HG03520 (cell line): ENCODE data around the gene UAP1L1.

Experiments used
- ATAC-seq: cut with Tn5 transposase; IDR thresholded peaks from one replicate; pipeline ENCODE4 v1.9.1; 2021; ENCODE audit warnings: mild to moderate bottlenecking, moderate library complexity; ENCODE audit not compliant: unreplicated experiment

UAP1L1 gene

DNA sequence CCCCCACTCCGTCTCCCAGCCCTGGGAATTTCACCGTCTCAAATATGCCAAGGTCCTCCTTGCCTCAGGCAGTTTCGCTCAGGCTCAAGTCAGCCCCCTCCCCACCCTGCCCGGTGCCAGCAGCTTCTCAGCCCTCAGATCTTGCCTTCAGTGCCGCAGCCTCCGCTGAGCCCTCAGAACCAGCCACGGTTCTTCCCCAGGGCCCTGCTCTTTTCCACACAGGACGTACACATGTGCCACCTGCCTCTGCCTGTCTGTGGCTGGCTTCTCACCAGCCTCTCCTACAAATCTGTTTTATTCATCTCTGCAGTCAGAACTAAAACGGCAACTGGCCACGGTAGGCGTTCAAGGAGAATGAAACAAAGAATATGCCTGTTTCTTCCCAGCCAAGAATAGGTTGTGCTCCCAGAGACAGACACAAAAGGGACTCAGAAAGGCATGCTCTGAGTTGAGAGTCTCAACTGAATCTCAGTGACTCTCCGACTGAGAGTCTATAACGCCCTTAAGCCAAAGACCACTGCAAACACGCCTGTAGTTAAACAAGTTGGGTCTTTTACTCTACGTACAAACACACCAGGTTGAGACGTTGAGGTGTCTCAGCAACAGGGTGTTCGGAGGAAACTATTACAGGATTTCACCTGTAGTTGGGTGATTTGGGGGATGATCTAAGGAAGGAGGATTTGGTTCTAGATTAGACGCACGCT lies 51.0 kb downstream of the UAP1L1 start:
- ATAC-seq, result no peak

DNA sequence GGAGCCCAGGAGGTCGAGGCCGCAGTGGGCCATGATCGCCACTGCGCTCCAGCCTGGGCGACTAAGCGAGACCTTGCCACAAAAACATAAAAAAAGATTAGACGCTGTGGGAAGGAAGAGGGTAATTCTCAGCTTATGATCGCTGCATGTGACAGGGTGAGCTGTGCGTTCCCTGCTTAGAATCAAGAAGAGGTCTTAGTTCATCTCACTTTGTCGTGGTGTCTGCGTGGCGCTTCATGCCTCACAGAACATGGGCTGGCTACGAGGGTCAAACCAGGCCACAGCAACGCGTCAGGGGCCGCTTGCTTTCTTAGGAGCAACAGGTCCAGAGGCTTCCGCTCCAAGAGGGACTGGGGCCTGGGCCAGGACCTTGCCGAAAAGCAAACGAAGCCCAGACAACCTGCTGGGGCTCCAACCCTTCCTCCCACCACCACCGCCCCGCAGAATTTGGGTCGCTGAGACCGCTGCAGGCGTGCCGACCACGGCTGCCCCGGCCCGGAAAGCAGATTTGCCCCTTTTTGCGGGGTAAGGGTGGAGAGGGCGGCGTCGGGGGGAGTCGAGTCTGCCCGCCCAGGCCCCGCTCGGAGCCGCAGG lies 51.6 kb downstream of the UAP1L1 start:
- no peak for ATAC-seq

DNA sequence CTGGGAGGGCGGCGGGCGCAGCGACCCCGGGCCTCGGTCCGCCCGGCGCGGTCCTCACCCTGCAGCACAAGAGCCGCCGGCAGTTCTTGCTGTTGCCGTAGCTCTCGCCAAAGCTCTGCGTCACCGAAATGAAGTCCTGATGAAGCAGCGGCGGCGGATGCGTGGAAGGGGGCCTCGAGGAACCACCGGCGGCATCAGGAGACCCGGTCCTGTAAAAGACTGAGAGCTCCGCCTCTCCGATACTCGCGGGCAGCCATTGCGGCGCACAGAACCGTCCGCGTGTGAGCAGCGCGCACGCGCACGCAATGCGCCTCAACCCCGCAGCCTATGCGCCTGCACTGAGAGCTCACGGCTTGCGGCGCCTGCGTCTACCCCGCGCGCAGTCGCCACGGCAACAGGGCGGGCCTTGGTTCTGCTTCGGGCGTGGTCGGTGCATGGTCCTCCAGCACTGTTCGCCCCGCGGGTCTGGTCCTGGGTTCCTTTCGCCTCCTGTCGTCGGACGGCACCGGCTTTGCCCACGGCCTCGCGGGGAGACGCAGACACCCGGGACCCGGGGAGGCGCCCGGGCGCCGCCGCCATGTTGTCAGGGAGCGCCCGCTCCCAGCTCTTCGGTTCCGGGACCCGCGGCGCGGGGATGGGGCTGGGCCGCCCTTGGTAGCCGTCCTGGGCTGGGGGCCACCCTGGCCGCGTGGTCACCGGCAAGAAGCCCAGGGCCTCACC lies 52.3 kb downstream of the UAP1L1 start:
- peak; percentile 81 for ATAC-seq

DNA sequence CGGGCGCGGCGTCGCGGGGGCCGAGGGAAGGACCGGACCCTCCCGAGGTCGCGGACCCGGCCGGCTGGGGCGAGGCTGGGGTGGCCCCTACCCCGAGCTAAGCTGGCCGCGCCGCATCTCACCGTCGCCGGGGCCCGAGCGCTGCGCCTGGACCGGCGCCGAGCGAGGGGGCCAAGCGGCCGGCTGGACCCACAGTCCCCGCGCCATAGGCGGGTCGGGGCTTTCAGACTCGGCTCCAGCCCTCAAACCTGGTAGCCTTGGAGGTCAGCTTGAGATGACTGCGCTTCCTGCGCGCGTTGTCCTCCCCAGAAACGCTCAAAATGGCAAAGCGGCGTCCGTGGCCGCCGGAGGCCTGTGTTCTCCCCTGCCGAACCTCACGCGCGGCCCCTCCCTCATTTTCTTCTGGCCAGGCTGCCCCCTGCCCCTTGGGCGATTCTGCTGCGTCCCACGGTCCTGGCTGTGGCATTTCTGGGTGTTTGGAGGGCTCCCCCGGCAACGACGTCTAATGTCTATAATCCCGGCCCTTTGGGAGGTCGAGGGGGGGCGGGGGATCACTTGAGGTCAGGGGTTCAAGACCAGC lies 52.9 kb downstream of the UAP1L1 start:
- peak; percentile 22 for ATAC-seq
